ENCODE results near the gene RPLP1.

DNA sequence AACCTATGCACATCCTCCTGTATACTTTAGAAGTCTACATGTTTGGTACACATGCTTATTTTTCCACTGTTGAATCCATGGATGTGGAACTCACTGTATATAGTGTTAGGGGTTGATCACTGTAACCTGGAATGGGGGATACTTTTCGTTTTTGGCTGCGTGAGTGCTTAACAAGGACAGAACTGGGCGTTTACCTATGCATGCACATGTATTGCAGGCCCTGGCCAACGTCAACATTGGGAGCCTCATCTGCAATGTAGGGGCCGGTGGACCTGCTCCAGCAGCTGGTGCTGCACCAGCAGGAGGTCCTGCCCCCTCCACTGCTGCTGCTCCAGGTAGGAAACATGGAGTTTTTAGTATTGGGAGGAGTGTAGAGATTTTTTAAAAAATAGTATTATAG, 2.3 kb downstream of the RPLP1 start:
- TF ChIP-seq, protein P1, sequence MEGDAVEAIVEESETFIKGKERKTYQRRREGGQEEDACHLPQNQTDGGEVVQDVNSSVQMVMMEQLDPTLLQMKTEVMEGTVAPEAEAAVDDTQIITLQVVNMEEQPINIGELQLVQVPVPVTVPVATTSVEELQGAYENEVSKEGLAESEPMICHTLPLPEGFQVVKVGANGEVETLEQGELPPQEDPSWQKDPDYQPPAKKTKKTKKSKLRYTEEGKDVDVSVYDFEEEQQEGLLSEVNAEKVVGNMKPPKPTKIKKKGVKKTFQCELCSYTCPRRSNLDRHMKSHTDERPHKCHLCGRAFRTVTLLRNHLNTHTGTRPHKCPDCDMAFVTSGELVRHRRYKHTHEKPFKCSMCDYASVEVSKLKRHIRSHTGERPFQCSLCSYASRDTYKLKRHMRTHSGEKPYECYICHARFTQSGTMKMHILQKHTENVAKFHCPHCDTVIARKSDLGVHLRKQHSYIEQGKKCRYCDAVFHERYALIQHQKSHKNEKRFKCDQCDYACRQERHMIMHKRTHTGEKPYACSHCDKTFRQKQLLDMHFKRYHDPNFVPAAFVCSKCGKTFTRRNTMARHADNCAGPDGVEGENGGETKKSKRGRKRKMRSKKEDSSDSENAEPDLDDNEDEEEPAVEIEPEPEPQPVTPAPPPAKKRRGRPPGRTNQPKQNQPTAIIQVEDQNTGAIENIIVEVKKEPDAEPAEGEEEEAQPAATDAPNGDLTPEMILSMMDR (IDR thresholded peaks at IDR 0.05; ENCODE audit: borderline replicate concordance, extremely low read depth, low read length, poor library complexity, severe bottlenecking), result no peak
- no peak for TF ChIP-seq EZH2 (IDR thresholded peaks at IDR 0.05; ENCODE audit: borderline replicate concordance, low read depth, low read length, severe bottlenecking)
